ENCODE measurements around the gene RO60.

GRCh38 chr1:193102662-193103061, 43.2 kb downstream of the RO60 start:
- no peak for TF ChIP-seq CTCF (conservative IDR thresholded peaks at IDR 0.05; ENCODE audit: low read depth, low read length)
- no peak for TF ChIP-seq EZH2 (IDR thresholded peaks at IDR 0.05; ENCODE audit: borderline replicate concordance, low read depth, low read length, poor library complexity, severe bottlenecking)
